HuH-7 (cell line): Measurements from ENCODE around the gene KCNJ5.

Source experiments
- DNase-seq: peaks from one replicate; pipeline ENCODE4 v3.0.0; 2011; ENCODE audit warnings: low spot score

The KCNJ5 gene

DNA sequence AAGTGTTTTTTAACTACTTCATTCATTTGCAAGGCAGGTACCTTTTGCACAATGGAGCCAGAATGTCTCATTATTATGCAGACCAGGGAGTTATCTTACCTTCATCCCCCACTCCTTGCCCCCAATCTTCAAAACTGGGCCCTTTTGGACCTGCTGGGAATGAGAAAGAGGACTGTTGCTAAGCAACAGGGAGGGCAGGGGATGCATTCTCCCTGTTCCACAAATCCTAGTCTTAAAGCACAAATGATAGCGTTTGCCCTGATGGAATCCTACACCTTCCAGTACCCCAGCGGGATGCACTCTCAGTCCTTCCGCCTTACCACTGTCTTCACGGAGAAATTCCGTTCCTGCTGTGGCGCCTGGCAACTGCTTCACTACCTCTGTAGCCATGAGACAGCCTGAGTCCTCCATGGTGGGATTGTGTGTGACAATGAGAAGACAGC lies 20.0 kb upstream of the KCNJ5 start:
- no peak for DNase-seq

DNA sequence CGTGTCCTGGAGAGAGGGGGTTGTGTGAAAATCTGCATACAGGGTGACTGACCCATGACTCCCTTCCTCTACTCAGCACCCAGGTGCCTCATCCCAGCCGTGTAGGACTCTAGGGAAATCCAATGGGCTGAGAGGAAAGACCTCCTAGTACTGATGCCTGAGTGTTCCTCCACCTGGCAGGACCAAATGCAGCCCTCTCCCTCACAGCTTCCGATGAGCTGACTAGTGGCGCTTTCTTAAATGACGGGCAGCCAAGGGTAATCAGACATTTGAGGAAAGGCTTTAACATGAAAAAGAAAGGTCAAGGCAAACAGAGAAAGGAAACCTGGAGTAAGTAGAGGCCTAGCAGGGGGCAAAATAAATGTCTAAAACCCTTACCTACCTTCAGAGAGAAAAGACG lies 19.1 kb upstream of the KCNJ5 start:
- no peak for DNase-seq

DNA sequence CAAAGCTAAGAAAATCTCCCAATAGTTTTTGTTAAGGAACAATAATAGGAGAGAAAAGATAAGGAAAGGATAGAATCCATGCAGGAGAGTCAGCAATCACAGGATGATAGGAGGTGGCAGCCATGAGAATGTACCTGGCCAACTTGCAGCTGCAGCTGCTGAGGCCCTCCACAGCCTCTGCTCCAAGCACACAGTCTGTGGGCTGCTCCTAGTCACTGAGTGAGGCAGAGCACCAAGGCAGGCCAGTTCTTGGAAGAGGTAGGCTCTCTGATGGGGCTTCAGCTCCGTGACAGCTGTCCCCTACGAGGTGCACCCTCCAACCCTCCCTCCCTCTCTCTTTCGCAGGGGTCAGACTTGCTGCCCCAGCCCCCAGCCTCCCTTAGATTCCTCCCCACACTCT lies 18.6 kb upstream of the KCNJ5 start:
- no peak for DNase-seq

DNA sequence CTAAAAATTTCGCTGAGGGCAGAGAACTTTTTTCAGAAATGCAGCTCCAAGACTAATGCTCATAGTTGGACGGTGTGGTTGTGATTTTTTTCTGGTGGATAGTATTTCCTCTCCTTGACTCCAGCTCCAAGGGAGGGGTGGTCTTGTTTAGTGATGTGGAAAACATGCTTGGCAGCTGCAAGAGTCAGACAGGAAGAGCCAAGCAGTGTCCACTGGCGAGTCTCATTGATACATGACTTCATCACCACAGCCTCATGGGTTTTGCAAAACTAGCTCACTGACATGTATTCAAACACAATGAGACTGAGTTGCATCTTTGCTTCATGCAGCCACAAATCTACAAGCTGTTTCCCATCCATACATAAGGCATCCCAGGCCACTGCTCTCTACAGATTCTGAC lies 16.7 kb upstream of the KCNJ5 start:
- DNase-seq = no peak

DNA sequence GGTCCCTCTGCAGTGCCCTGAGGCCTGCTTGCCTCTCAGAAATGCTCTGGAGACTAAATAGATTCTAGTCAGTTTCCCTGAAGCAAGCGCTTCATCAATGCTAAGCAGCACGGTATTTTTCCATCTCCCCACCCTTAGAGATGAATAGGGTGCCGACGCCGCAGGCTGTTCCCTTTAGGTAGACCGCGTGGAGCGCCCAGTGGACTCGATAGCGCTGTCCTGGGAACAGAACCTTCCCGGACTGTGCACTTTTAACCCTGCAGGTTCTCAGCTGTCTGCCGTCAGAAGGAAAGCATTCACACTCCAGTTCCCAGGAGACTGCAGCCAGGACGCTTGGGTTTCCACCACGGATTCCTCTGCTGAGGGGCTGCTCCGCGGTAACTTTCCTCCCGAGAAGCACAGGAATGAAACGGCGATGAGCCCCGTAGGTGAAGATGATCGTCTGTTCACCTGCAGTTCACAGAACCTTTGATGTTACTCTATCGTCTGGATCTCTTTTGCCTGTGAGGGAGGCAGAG lies 15.0 kb upstream of the KCNJ5 start:
- no peak for DNase-seq

DNA sequence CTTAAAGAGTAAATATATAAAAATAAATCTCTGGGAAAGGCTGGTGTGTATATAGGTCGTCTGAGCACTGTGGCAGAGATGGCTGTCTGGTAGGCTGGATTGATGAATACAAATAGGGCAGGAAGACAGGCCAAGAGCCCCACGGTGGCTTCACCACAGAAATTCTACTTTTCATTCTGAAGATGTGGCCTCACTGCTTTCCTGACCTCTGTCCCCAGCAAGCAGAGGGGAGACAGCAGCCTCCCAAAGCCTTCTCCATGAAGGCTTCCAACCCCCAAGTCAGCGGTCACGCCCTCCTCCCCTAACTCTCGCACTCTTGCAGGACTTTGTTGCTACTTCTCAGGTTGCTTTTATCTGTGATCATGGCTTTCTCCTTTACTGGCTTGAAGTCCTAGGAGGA lies 13.4 kb upstream of the KCNJ5 start:
- no peak for DNase-seq

DNA sequence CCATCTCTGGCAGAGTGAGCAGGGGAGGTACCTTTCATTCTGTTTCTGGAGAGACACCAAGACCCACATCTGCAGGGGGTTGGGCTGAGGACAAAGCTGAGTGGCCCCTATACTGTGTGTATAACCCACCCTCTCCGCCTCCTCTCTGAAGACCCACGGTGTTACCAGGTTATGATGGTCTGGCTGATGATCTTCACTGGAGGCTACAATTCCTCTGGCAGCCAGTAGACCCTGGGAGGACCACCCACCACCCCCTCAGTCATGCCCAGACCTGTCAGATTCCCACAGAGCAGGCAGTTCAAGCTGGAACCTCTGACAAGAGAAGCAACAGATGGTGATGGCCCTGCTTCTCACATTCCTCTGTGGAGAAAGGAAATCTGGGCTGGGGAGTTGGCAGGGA lies 12.7 kb upstream of the KCNJ5 start:
- no peak for DNase-seq

DNA sequence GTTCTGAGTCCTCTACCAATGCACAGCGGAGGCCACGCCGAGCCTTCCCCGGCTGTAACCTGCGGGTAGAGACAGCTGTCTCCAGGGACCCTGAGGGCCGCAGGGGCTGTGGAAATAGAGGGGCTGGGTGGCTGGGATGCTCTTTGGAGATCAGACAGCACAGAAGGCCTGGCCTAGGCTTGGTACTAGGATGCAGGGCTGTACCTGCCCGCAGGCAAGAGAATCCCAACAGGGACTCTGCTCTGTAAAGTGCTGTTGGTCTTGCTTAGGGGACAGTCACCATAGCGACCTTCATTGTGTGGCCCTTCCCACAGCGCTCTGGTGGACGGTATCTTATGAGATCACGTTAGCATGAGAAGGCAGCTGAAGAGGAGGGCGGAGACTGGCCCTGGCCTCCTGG lies 11.3 kb upstream of the KCNJ5 start:
- DNase-seq = no peak

DNA sequence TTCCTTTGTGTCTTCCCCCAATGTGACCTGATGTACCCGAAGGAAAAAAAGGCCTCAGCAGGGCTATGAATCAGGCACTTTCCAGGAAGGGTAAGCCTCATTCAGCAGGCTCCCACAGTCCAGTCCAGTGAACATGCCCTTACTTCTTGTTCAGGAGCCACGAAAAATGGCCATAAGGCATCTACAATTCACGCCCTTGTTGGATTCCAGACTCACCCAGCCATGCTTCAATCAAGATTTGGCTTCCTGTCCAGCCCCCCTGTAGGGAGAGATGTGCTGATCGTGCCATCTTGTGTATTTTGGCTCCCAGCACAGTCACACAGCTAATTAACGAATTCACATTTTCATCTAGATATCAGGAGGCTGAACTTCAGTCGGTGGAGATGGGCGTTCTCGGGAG lies 9.9 kb upstream of the KCNJ5 start:
- no peak for DNase-seq

DNA sequence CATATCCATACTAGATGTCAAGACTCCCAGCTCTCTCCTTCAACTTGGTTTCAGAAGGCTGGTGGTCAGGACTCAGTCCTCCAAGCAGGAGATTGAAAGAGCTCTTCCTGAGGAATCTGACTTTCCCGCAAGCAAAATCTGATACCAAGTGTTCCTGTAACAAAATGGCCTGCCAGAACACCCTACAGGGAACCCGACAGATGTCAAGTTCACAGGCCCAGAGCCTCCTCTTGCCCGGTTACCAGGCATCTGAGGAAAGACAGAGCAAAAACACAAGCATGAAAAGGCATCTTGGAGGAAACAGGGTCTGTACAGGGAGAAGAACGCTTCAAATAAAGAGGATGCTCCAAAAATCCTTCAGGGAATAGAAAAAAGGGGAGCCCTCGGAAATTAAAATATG lies 8.7 kb upstream of the KCNJ5 start:
- no peak for DNase-seq

DNA sequence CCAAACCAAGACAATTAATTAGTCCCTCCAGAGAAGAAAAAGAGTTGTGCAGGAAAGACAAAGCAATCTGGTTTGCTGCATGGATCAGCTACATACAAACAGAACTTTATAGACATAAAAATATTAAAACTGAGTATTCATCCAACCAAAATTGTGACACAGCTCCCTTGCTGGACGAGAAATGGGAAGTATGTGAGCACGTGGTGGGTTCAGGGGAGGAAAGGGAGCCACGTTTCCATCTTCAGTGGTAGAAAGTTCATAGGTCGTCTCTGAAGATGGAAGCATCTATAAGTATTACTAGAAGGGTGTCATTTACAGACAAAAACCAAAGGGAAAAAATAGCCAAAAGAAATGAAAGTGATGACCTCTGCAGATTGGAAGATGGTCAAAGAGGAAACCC lies 7.1 kb upstream of the KCNJ5 start:
- DNase-seq = no peak

DNA sequence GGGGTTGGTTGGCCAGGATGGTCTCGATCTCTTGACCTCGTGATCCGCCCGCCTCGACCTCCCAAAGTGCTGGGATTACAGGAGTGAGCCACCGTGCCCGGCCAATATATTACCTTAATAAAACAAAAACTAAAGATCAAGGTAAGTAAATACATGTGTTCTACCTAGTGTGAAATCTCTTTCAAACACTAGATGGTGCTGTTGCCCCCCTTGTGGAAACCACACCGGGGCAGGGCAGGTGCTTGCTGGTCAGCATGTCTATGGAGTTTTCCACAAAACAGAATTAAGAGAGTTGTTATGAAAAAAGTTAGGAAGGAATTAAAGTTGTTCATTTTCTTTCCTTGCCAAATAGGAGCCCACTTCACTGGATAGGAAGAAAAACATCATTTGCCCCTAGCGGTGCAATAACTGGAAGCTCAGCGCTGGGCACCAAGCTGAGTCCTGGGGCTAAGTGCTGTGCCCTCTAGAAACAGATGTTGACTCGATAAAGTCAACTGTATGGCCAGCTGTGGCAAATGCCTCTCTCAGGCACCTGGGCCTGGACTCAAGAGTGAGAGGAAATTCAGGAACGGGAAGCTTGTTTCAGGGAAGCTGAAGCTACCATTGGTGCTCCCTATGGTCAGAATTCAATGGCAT lies 6.3 kb upstream of the KCNJ5 start:
- DNase-seq = peak; percentile 60

DNA sequence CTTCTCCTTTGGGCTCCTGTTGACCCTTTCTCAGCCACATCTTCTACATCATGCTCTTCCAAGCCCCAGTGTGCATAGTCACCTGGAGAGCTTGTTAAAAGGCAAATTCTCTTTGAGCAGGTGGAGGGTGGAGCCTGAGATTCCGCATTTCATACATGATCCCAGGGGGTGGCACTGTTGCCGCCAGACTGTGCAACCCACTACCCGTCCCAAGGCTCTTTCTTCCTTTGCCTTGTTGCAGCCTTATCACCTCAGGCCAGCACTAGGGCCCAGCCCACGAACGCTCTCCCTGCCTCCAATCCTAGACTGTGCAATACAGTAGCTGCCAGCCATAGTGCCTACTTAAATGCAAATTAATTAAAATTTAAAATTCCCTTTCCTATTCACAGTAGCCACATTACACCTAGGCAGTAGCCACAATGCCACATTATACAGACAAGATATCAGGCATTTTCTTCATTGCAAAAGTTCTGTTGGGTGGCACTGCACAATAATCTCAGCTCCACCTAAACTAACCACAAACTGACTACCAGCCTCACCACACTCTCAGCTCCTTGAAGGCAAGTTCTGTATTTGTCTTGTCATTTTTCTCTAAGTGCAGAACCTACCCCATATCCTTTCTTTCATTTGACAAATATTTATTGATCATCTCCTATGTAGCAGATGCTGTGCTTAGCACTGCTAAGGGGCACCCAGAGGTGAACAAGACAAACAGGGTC lies 4.6 kb upstream of the KCNJ5 start:
- no peak for DNase-seq

DNA sequence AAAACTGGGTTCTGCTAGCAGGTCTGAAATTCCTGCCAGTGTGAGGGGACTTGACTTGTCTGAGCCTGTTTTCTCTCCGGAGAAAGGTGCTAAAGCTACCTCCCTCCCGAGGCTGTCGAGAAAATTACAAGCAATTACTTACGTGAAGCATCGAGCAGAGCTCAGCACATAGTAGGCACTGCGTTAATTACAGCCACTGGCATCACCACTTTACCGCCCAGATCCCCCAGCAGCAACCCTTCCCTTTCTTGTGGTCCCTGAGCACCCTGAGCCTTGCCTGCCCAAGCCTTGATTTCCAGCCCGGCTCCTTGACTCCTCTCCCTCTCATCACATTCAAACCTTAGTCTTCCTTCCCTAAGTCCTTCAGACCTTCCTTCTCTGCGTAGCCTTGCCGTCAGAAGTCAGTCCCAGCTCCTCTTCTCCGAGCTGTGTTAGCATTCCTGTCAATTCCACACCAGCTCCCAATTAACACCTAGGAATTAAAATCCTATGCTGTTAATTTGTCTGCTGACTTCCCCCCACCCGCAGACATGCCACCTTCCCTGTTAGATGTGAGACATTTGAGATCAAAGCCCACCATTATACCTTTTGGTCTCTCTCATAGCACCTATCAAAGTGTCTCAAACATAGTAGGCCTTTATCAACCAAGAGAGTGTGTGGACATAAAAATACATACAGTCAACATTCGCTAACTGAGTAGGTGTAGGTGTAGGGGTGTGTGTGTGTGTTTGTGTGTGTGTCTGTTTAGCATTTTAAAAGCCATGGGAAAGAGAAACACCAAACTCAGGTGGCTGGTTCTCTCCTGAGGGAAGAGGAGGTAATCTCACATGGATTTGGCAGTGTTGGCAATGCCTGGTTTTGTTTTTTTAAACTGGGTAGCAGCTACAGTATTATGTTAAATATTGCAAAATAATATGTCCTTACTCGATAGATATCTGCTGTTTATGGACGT lies 2.8 kb upstream of the KCNJ5 start:
- no peak for DNase-seq

DNA sequence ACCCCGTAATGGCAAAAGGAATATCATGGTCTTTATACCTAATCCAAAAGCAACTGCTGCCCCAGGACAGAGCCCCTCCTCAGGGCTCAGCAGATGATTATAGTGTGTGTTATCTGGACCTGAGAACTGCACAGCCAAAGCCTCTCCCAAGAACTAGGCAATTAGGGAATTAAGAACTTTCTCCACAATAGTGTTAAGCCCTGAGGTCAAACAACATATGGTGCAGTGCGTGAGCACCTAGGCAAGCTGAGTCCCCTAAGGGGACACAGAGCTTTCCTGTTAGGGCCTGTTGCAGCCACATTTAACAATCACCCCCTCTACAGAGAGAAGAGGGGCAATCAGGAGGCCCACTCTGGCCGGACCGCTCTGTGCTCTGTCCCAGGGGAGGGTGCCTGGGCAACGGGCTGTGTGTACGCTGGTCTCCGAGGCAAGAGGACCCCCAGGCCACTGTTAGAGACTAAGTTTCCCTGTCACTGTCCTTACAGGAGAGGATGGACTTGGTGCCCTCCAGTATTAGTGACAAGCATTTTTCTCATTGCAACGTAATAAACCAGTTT lies 1.4 kb upstream of the KCNJ5 start:
- no peak for DNase-seq

DNA sequence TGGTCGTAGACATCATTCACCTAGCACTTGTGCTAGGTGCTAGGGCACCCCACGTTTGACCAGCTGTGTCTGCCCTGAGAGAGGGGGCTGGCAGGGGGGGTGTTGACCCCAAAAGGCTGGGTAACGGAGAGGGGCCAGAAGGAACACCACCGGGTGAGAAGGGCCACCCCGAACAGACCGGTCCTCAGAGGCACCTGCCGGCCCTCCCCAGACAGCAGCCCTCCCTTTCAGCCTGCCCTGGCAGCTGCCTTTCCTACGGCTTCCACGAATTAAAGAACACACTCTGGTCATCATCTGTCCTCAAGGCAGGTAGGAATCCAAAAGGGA lies 977 bp upstream of the KCNJ5 start:
- DNase-seq = no peak

DNA sequence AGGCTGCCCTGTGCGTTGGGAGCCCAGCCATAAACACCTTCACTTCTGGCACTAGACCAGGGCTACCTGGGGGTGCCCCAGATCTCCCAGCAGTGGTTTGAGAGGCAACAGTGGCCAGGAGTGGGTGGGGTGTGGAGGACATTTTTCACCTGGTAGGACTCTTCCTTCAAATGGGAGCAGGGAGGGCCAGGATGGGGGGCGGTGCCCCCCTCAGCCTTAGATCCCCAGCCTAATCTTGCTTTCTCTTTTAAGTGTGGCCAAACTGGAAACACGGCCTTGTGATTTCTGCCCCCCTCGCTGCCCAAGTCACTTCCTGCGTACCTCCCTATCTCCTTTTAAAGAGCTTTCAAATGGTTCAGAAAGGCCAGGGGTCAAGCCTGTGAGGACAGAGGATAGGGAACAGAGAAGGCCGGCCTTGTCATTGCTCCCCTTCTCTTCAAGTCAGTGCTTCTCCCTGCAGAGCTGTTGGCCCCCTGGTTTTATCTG lies 800 bp downstream of the KCNJ5 start:
- no peak for DNase-seq

DNA sequence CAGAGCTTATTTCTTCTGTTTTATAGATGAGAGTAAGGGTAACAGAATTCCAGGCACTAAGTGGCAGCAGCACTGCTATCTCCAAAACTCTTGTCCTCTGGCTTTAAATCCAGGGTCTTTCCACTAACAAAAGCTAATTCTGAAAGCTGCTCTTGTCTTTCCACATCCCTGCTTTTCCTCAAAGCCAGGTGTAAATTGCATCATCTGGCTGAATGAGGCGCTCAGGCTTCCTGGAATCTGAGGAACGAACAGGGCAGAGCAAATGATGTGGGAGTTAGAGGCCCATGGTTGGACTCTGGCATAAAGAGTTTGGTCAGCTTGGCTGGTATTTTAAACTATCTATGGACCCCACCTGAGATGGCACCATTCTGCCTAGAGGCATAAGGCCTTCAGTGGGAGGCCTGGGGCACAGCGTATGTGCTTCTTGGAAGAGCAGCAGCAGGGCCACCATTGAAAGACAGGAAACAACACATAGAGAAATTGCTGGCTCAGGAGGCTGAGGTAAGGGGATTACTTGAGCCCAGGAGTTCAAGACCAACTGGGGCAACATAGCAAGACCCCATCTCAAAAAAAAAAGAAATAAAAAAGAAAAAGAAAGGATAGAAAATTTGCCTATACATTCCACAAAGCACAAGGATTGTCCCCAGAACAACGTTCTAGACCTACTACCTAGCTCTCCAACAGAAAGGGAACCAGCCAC lies 1.9 kb downstream of the KCNJ5 start:
- DNase-seq = no peak

DNA sequence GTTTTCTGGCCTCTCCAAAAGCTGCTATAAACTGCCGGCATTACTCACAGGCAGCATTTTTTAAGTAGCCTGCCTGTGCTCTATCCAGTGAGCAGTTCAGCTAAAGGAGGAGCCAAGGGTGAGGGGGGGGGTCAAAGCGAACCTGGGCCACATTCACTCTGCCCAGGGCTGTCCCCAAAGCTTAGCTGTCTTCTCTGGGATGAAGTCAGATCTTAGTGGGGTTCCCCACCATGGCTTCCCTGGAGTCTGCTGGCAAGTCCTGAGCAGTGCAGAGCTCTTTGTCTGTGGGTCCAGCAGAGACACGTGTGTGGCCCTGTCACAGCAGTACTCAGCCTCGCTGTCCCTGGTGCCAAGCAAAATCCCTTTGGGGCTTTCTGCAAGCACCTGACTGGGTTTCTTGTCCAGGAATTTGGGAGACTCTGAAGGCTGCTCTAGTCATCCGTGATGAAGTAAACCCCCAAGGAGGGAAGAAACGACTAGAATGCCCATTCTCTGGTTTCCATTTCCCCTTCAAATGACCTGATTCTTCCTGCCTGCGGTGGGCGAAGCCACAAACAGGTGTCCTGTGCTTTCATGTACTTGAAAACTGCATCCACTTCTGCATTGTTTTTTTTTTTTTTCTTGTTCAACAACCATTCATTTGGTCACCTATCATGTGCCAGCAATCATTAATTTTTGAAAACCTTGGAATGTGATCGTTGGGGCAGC lies 2.6 kb downstream of the KCNJ5 start:
- DNase-seq = no peak

DNA sequence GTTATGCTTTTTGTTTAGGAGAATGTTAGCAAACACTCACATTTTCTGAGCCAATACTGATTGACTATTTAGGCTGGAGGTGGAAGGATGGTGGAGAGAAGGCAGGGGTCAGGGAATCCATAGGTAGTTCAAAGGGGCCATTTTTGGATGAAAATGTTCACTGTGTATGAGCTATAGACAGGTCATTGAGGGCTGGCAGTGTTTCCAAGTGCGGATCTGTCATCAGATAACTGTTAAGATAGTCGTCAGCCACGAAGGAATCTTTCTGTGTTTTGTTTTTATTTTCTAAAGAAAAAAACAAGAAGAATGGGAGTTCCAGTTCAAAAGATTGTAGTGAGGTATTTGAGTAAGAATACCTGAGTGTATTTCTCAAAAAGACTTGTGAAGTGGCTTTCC lies 3.1 kb downstream of the KCNJ5 start:
- DNase-seq = no peak

DNA sequence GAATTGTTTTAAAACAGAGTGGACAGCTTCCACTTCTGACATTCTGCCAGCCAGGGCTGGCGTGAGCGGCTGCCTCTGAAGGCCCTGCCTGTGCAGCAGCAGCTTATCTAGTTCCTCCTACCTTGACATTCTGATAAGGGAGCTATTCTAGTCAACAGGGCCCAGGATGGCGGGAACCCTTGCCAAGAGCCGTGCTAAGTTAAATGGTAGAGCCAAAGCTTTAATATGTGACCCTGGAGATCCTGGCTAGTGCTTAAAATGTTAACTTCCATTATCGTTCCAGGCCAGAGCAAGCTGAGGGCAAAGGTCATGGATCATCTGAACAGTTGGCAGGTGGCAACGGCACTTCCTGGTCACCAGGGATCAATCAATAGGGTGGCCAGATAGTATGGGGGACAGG lies 3.5 kb downstream of the KCNJ5 start:
- DNase-seq = no peak
